ENCODE results near the gene CNOT1. TPM values are rescaled to one million over a fixed set of nuclear protein-coding genes. Genes with fewer than 3 reads are reported as not detected.

Gene CNOT1
- total RNA-seq, 6 donors from 2014 or later: 78.9 to 158 (median 151) TPM

DNA sequence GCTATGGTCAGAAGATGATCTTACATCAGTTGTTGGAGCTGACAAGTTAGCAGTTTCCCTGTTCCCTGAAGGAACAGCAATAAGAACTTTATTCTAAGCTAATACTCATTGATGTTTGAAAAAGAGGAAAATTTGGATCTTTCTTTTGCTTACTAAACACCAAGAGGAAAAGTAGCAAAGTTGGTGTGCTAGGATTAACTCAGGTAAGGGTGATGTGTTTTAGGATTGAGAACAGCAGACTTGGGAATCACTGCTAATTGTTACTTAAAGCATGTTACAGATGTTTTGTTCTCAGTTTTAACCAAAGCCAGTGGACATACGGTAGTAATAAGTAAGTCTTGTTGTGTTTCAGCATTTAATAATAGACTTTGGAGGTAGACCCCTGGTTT is 110.7 kb downstream of the CNOT1 start:
- H3K36me3 ChIP-seq: peaks cover 40 to 77% (median 63%) of the 10 kb centered on the region in 4 donors
- no peak overlapping the region for H3K4me3 ChIP-seq
- DNase-seq (no peak), ATAC-seq (ENCODE audit: low FRiP score in 2 of 2) (no peak)
- no peak overlapping the region for H3K27ac ChIP-seq
- H3K27me3 ChIP-seq: no peaks in the 10 kb centered on the region
- H3K4me1 ChIP-seq: peaks cover 14 to 28% (median 15%) of the 10 kb centered on the region in 4 donors
- TF ChIP-seq EP300 (IDR thresholded peaks at IDR 0.05) (no peak), POLR2AphosphoS5 (IDR thresholded peaks at IDR 0.05) (no peak), POLR2A (IDR thresholded peaks at IDR 0.05) (no peak)
- TF ChIP-seq, protein P1, sequence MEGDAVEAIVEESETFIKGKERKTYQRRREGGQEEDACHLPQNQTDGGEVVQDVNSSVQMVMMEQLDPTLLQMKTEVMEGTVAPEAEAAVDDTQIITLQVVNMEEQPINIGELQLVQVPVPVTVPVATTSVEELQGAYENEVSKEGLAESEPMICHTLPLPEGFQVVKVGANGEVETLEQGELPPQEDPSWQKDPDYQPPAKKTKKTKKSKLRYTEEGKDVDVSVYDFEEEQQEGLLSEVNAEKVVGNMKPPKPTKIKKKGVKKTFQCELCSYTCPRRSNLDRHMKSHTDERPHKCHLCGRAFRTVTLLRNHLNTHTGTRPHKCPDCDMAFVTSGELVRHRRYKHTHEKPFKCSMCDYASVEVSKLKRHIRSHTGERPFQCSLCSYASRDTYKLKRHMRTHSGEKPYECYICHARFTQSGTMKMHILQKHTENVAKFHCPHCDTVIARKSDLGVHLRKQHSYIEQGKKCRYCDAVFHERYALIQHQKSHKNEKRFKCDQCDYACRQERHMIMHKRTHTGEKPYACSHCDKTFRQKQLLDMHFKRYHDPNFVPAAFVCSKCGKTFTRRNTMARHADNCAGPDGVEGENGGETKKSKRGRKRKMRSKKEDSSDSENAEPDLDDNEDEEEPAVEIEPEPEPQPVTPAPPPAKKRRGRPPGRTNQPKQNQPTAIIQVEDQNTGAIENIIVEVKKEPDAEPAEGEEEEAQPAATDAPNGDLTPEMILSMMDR (IDR thresholded peaks at IDR 0.05): no peak
- H3K9me3 ChIP-seq: no peaks in the 10 kb centered on the region
- WGBS, 2 donors: 94 to 96% methylated on average over 1 of the region's 1 CpG

DNA sequence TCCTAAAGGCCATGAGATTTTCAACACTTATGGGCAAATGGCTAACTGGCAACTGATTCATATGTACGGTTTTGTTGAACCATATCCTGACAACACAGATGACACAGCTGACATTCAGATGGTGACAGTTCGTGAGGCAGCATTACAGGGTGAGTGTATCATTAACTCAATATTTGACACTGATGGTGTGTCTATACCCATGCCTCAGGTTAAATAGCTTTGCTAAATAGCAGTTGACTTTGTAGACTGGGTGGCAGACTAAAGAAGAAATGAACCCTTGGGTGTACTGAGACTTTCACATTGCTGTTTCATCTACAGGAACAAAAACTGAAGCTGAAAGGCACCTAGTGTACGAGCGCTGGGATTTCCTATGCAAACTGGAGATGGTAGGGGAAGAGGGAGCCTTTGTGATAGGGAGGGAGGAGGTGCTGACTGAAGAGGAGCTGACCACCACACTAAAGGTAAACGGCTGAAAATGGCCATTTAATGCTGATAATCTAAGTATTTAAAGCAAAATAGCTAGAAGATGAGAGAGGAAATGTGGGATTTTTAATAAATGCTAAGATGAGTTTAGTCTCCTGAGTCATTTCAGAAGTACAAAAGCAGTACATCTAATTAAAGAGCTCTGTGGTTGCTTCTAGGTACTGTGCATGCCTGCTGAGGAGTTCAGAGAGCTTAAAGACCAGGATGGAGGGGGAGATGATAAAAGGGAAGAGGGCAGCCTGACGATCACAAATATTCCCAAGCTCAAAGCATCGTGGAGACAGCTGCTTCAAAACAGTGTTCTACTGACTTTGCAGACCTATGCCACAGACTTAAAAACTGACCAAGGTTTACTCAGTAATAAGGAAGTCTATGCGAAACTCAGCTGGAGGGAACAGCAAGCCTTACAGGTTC is 111.3 kb downstream of the CNOT1 start:
- Histone ChIP-seq H3K27ac (no peak overlapping the region), H3K4me3 (no peak overlapping the region), H3K36me3 (peaks cover 38 to 70% (median 57%) of the 10 kb centered on the region in 4 donors), H3K27me3 (no peaks in the 10 kb centered on the region), H3K4me1 (peaks cover 14 to 28% (median 15%) of the 10 kb centered on the region in 4 donors), H3K9me3 (no peaks in the 10 kb centered on the region)
- no peak for ATAC-seq (ENCODE audit: low FRiP score in 2 of 2)
- no peak for DNase-seq
- 78 to 82% methylated on average over 8 of the region's 8 CpGs for WGBS, 2 donors
- TF ChIP-seq EP300 (IDR thresholded peaks at IDR 0.05): no peak
- TF ChIP-seq, protein P1 (IDR thresholded peaks at IDR 0.05): no peak
- no peak for TF ChIP-seq POLR2AphosphoS5 (IDR thresholded peaks at IDR 0.05)

DNA sequence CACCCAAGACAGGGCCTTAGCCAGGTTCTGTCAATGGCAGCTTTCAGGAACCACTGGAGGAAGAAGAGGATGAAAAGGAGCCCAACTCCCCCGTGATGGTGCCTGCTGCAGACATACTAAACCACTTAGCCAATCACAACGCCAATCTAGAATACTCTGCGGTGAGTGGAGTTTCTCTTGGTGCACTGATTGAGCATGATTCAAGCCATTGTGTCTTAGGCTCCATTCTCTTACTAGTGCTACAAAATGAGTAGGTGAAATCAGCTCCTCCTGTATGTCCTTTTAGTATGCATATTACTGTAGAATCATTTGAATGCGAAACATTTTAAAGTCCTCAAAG is 112.9 kb downstream of the CNOT1 start:
- Histone ChIP-seq H3K4me1 (peaks cover 14 to 28% (median 15%) of the 10 kb centered on the region in 4 donors), H3K27ac (peak overlapping the region in 1 of 4 donors; percentile 21), H3K9me3 (no peaks in the 10 kb centered on the region), H3K36me3 (peaks cover 28 to 54% (median 43%) of the 10 kb centered on the region in 4 donors), H3K4me3 (peak overlapping the region in 1 of 4 donors; percentile 91), H3K27me3 (no peaks in the 10 kb centered on the region)
- WGBS, 2 donors: 90 to 94% methylated on average over 4 of the region's 4 CpGs
- ATAC-seq (ENCODE audit: low FRiP score in 2 of 2) (no peak), DNase-seq (no peak)
- no peak for TF ChIP-seq EP300 (IDR thresholded peaks at IDR 0.05)
- no peak for TF ChIP-seq POLR2A (IDR thresholded peaks at IDR 0.05)
- TF ChIP-seq, protein P1 (IDR thresholded peaks at IDR 0.05): no peak

DNA sequence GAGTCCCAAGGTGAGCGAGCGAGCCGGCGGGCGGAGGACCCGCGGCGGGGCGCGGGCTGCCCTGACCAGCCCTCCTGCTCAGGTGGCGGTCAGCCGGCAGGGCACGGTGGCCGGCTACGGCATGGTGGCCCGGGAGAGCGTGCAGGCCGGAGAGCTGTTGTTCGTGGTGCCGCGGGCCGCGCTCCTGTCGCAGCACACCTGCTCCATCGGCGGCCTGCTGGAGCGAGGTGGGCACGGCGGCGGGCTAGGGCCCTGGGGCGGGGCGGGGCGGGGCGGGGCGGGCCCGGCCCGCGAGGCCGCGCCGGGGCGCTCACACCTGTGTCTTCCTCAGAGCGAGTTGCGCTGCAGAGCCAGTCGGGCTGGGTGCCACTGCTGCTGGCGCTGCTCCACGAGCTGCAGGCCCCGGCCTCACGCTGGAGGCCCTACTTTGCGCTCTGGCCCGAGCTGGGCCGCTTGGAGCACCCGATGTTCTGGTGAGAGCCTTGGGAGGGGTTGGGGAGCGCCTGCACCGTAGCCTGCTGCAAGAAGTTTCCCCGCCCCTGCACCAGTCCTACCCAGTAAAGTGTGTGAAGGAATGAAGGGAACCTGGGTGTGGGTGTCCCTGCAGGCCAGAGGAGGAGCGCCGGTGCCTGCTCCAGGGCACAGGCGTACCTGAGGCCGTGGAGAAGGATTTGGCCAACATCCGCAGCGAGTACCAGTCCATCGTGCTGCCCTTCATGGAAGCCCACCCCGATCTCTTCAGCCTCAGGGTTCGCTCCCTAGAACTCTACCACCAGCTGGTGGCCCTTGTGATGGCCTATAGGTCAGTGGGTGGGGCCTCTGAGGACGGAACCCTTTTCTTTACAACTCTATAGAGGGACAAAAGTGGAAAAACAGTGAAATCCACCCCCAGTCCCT is 113.5 kb downstream of the CNOT1 start:
- Histone ChIP-seq H3K27ac (peak overlapping the region; percentile 77 to 80 (median 80)), H3K4me1 (peaks cover 14 to 28% (median 15%) of the 10 kb centered on the region in 4 donors), H3K9me3 (no peaks in the 10 kb centered on the region), H3K4me3 (peak overlapping the region; percentile 54 to 98 (median 92)), H3K27me3 (no peaks in the 10 kb centered on the region), H3K36me3 (peaks cover 26 to 48% (median 40%) of the 10 kb centered on the region in 4 donors)
- no peak for TF ChIP-seq POLR2AphosphoS5 (IDR thresholded peaks at IDR 0.05)
- TF ChIP-seq EP300 (IDR thresholded peaks at IDR 0.05): no peak
- TF ChIP-seq, protein P1 (IDR thresholded peaks at IDR 0.05): no peak
- peak; percentile 29 to 43 for ATAC-seq (ENCODE audit: low FRiP score in 2 of 2)
- 7 to 74% methylated on average over 11 to 13 of the region's 66 CpGs for WGBS, 2 donors
- peak; percentile 42 to 89 for DNase-seq

All from upper lobe of left lung (tissue), 6 donors.